ENCODE data around the gene DDX54. TPM values are rescaled to one million over a fixed set of nuclear protein-coding genes. Genes with fewer than 3 reads are reported as not detected.

The DDX54 gene
- total and polyA plus RNA-seq, 2 of the 8 experiments (the other 6 are each of a cell fraction or from before 2014, with no cell fraction given) = 64.9 to 113 TPM

Small RNAs within 50 kb of the gene (microRNA-seq; reads per million reads assigned to microRNA genes)
- 0 to 0.23 reads per million in 2 experiments for gene MIR7106 (ENCODE audit: borderline microRNAs expressed in 2 of 2, borderline number of aligned reads in 2 of 2, borderline replicate concordance in 1 of 2)

Small RNAs within 50 kb of the gene (small RNA-seq; reads per million reads assigned to genes)
- gene MIR7106 (ENCODE audit: insufficient read depth) (not detected), gene RF00019 (ENCODE audit: insufficient read depth) (not detected)

Other genes starting within 250 kb of the DDX54 start
- 0.73 and 1.1 TPM in 2 replicates for gene OAS3, start 247.0 kb downstream of the DDX54 start, total RNA-seq (2021; fragmentation: NEBNext Ultra II Directional; extraction: Animal tissue kit (Norgen Biotek cat#: 25700))
- gene OAS3, start 247.0 kb downstream of the DDX54 start, polyA plus RNA-seq (2011; rRNA removed) = 3.7 and 4.3 TPM in 2 replicates
- not detected in 2 replicates for gene OAS2, start 207.0 kb downstream of the DDX54 start, total RNA-seq (2021; fragmentation: NEBNext Ultra II Directional; extraction: Animal tissue kit (Norgen Biotek cat#: 25700))
- gene OAS2, start 207.0 kb downstream of the DDX54 start, polyA plus RNA-seq (2011; rRNA removed) = 0.06 TPM in 1 of 2 replicates, not detected in the other
- gene DTX1, start 128.7 kb downstream of the DDX54 start, total RNA-seq (2021; fragmentation: NEBNext Ultra II Directional; extraction: Animal tissue kit (Norgen Biotek cat#: 25700)) = 6.9 and 8.6 TPM in 2 replicates
- gene DTX1, start 128.7 kb downstream of the DDX54 start, polyA plus RNA-seq (2011; rRNA removed) = 4.7 and 7.0 TPM in 2 replicates
- gene RASAL1, start 49.7 kb downstream of the DDX54 start, total RNA-seq (2021; fragmentation: NEBNext Ultra II Directional; extraction: Animal tissue kit (Norgen Biotek cat#: 25700)) = 5.0 and 6.4 TPM in 2 replicates
- gene RASAL1, start 49.7 kb downstream of the DDX54 start, polyA plus RNA-seq (2011; rRNA removed) = 3.7 and 5.9 TPM in 2 replicates
- gene CFAP73, start 35.8 kb downstream of the DDX54 start, total RNA-seq (2021; fragmentation: NEBNext Ultra II Directional; extraction: Animal tissue kit (Norgen Biotek cat#: 25700)) = 0.56 TPM in 1 of 2 replicates, not detected in the other
- 0.45 and 0.80 TPM in 2 replicates for gene CFAP73, start 35.8 kb downstream of the DDX54 start, polyA plus RNA-seq (2011; rRNA removed)
- gene RITA1, start 243 bp upstream of the DDX54 start, total RNA-seq (2021; fragmentation: NEBNext Ultra II Directional; extraction: Animal tissue kit (Norgen Biotek cat#: 25700)) = 25.8 and 26.4 TPM in 2 replicates
- 24.1 and 31.0 TPM in 2 replicates for gene RITA1, start 243 bp upstream of the DDX54 start, polyA plus RNA-seq (2011; rRNA removed)
- gene TPCN1, start 36.0 kb upstream of the DDX54 start, total RNA-seq (2021; fragmentation: NEBNext Ultra II Directional; extraction: Animal tissue kit (Norgen Biotek cat#: 25700)) = 18.1 and 21.4 TPM in 2 replicates
- 14.9 and 22.7 TPM in 2 replicates for gene TPCN1, start 36.0 kb upstream of the DDX54 start, polyA plus RNA-seq (2011; rRNA removed)
- 11.2 and 11.3 TPM in 2 replicates for gene SLC8B1, start 149.6 kb upstream of the DDX54 start, total RNA-seq (2021; fragmentation: NEBNext Ultra II Directional; extraction: Animal tissue kit (Norgen Biotek cat#: 25700))
- gene SLC8B1, start 149.6 kb upstream of the DDX54 start, polyA plus RNA-seq (2011; rRNA removed) = 19.1 and 26.9 TPM in 2 replicates
- 33.1 and 33.5 TPM in 2 replicates for gene PLBD2, start 173.1 kb upstream of the DDX54 start, total RNA-seq (2021; fragmentation: NEBNext Ultra II Directional; extraction: Animal tissue kit (Norgen Biotek cat#: 25700))
- 16.8 and 25.6 TPM in 2 replicates for gene PLBD2, start 173.1 kb upstream of the DDX54 start, polyA plus RNA-seq (2011; rRNA removed)
- gene SDS, start 218.4 kb upstream of the DDX54 start, total RNA-seq (2021; fragmentation: NEBNext Ultra II Directional; extraction: Animal tissue kit (Norgen Biotek cat#: 25700)) = not detected in 2 replicates
- 0.21 and 0.38 TPM in 2 replicates for gene SDS, start 218.4 kb upstream of the DDX54 start, polyA plus RNA-seq (2011; rRNA removed)
- gene SDSL, start 236.9 kb upstream of the DDX54 start, total RNA-seq (2021; fragmentation: NEBNext Ultra II Directional; extraction: Animal tissue kit (Norgen Biotek cat#: 25700)) = 0.69 TPM in 1 of 2 replicates, not detected in the other
- gene SDSL, start 236.9 kb upstream of the DDX54 start, polyA plus RNA-seq (2011; rRNA removed) = 1.3 and 1.7 TPM in 2 replicates